ENCODE measurements around the gene PSME2.

The PSME2 gene

GRCh38 chr14:24179961-24180796, 33.8 kb upstream of the PSME2 start:
- DNase-seq (ENCODE audit: low read depth in 4 of 4, low spot score in 1 of 4) = no peak

GRCh38 chr14:24179294-24179960, 33.0 kb upstream of the PSME2 start:
- DNase-seq (ENCODE audit: low read depth in 4 of 4, low spot score in 1 of 4) = no peak

DNA sequence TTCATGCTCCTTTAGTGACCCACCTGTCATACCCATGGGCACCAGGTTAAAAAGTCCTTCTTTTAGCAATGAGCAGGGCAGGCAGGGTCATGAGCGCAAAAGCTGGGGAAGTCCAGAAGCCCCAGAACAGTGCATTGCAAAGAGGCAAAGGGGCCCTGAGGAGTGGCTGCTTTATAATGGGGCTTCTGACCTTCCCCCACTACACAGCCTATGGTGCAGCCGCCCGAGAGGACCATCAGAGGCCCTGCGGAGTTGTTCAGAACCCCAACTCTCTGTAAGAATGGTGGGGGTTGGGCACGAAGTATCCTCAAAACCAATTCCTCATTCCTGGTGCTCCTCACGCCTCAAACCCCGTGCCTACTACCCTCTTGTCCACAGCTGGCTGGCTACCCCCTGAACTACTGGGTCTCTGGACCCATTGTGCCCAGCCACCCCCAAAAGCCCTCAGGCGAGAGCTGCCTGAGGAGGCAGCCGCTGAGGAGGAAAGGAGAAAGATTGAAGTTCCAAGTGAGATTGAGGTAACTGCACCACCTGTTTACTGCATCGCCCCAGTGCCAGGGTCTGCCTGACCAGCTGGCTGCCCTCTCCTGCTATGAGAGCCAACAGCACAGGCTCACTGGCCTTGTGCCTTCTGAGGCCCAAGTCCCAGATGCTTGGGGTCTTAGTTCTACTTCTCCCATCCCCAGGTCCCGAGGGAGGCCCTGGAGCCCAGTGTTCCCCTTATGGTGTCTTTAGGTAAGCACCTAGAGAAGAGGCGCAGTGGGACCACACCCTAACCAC, 32.2 kb upstream of the PSME2 start:
- DNase-seq (ENCODE audit: low read depth in 4 of 4, low spot score in 1 of 4) = no peak

- DNase-seq (ENCODE audit: low read depth in 4 of 4, low spot score in 1 of 4) = no peak
Measured at GRCh38 chr14:24177891-24178290, 31.5 kb upstream of the PSME2 start.

- DNase-seq (ENCODE audit: low read depth in 4 of 4, low spot score in 1 of 4) = no peak
Measured at GRCh38 chr14:24177041-24177825, 30.8 kb upstream of the PSME2 start.

- no peak for DNase-seq (ENCODE audit: low read depth in 4 of 4, low spot score in 1 of 4)
Measured at GRCh38 chr14:24176599-24176998, 30.2 kb upstream of the PSME2 start.

DNA sequence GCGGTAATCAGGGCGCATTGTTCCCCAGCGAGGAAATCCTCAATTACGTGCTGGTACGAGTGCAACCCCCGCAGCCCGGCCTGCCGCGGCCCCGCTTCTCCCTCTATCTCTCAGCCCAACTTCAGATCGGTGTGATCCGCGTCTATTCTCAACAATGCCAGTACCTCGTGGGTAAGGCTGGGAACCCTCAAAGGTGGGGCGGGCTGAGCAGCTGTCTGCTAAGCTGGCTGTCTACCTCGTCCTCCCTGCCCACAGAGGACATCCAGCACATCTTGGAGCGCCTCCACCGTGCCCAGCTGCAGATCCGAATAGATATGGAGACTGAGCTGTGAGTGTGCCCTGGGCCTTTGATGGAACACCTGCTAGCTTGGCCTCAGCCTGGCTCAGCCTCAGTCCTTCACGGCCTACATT, 26.5 kb upstream of the PSME2 start:
- DNase-seq (ENCODE audit: low read depth in 4 of 4, low spot score in 1 of 4) = no peak

DNA sequence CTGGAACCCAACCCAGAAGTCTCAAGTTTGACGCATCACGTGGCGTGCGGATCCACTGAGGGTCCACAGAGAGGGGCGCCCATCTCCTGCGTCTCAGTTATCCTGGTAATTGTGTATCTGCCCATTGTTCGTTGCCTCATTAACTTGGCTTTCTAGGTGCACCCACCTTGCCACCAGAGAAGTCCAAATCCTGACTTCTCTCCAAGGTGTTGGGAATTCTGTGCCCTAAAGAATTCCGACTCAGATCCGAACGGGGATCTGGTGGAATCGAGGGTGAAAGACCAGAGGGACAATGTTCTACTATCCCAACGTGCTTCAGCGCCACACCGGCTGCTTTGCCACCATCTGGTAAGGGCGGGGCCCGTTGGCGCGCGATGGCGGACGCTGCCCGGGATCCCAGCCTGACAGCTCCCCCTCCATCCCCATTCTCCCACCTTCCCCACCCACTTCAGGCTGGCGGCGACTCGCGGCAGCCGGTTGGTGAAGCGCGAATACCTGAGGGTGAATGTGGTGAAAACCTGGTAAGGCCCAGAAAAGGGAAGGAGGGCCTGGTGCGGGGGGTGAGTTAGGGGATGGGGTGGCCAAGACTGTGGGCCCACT, 26.0 kb upstream of the PSME2 start:
- DNase-seq (ENCODE audit: low read depth in 4 of 4, low spot score in 1 of 4) = no peak

GRCh38 chr14:24171422-24172260, 25.2 kb upstream of the PSME2 start, which contains the start of gene REC8:
Gene REC8 (plus strand): TSS chr14:24172080. CDS start chr14:24172553, 473 bp downstream.
- DNase-seq (ENCODE audit: low read depth in 4 of 4, low spot score in 1 of 4) = peak in 2 of 4 experiments; percentile 37 to 58

- no peak for DNase-seq (ENCODE audit: low read depth in 4 of 4, low spot score in 1 of 4)
Measured at GRCh38 chr14:24167469-24168114, 21.2 kb upstream of the PSME2 start.

DNA sequence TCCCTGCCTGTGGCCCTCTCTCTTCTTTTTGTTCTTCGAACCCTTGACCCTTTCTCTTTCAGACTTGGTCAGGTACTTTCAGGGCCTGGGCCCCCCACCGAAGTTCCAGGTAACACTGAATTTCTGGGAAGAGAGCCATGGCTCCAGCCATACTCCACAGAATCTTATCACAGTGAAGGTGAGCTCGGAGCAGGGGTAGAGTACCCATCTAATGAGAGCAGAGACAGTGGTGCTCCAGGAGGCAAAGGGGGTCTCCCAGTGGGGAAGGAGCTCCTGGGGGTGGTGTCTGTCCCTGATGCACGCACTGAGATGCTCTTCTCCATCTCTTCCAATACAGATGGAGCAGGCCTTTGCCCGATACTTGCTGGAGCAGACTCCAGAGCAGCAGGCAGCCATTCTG, 19.4 kb upstream of the PSME2 start:
- DNase-seq (ENCODE audit: low read depth in 4 of 4, low spot score in 1 of 4) = no peak

DNA sequence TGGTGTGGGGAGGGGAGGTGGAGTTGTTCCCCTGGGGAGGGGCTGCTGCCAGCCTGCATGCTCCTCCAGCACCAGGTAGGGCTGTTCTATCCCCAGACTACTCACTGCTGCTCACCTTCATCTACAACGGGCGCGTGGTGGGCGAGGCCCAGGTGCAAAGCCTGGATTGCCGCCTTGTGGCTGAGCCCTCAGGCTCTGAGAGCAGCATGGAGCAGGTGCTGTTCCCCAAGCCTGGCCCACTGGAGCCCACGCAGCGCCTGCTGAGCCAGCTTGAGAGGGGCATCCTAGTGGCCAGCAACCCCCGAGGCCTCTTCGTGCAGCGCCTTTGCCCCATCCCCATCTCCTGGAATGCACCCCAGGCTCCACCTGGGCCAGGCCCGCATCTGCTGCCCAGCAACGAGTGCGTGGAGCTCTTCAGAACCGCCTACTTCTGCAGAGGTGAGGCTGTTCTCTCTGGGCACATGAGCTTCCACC, 18.1 kb upstream of the PSME2 start:
- no peak for DNase-seq (ENCODE audit: low read depth in 4 of 4, low spot score in 1 of 4)

DNA sequence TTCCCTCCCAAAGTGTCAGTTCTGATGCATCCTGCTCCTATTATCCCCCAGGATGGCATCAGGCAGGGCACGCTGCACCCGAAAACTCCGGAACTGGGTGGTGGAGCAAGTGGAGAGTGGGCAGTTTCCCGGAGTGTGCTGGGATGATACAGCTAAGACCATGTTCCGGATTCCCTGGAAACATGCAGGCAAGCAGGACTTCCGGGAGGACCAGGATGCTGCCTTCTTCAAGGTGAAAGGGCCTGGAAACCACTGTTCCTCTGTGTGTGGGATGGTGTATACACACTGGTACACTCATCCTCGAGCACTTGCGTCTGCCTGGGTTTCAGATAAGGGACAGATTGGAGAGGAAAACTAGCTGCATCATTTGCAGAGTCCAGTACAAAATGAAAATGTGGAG, 15.7 kb upstream of the PSME2 start:
- DNase-seq (ENCODE audit: low read depth in 4 of 4, low spot score in 1 of 4) = no peak

DNA sequence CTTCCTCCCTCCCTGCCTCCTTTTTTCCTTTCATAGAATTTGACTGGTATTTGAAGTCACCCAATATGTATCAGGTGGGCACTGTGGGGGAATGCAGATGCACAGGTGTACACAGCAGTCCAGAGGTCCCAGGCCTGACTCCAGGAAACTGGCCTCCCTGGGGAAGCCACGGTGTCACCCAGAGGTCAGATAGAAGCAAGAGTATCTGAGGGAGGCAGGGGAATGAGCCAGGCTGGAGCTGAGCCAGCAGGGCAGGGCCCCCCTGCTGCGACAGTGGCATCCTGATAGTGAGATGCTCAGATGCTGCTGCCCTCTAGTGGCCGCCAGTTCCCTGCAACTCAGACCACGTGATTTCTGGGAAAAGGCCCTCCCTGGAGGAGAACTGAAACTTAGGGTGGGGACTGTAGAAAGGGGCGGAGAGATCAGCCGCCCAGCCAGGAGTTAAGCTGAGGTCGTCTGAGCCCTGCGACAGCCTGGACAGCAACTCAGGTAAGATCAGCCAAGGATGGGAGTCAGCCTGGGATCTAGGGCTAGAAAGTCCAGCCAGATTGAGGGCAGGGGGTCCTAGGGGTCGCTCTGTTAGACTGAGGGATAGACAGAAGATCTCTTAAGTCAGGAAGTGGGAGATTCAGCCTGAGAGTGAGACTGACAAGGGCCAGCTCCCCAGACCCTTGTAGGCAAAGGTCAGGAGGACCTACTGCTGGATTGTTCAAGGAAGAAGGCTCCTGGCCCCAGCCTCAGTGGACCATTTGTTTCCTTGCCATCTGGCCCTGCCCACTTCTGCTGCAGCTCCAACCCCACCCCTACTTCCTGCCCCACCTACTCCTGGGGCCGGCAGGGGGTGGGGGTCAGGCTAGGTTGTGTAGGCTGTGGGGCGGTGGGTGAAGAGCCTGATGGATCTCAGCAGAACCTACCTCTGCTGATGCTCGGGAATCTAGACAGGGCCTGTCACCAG, 14.7 kb upstream of the PSME2 start, which contains the start of gene IRF9:
Gene IRF9 (plus strand): TSS at position 416 of the 955 bp plus-strand sequence. CDS start 880 bp downstream, outside the sequence.
- peak; percentile 96 to 100 (median 98) for DNase-seq (ENCODE audit: low read depth in 4 of 4, low spot score in 1 of 4)

GRCh38 chr14:24160499-24160849, 14.1 kb upstream of the PSME2 start:
- DNase-seq (ENCODE audit: low read depth in 4 of 4, low spot score in 1 of 4) = no peak

DNA sequence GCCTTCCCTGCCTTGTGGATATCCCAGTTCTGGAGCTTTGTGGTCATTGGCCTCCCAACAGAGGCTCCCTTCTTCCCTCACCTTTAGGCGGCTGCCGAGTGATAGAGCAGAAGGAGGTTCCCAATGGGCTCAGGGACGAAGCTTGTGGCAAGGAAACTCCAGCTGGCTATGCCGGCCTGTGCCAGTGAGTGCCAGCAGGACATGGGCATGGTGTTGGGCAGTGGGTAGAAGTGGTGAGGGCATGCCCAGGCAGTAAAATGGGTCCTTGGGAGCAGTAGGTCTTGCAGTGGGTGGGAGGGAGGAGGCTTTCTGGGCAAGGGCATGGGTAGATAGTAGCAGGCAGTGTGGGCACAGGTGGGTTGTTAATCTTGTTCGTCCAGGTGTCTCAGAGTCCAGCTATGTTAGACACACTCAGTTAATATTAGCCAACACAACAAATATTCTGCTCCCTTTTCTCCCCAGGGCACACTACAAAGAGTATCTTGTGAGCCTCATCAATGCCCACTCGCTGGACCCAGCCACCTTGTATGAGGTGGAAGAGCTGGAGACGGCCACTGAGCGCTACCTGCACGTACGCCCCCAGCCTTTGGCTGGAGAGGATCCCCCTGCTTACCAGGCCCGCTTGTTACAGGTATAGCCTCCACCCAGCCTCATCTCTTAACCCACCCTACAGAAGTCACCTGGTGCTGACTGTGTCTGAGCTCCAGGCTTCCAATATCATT, 13.5 kb upstream of the PSME2 start:
- no peak for DNase-seq (ENCODE audit: low read depth in 4 of 4, low spot score in 1 of 4)

DNA sequence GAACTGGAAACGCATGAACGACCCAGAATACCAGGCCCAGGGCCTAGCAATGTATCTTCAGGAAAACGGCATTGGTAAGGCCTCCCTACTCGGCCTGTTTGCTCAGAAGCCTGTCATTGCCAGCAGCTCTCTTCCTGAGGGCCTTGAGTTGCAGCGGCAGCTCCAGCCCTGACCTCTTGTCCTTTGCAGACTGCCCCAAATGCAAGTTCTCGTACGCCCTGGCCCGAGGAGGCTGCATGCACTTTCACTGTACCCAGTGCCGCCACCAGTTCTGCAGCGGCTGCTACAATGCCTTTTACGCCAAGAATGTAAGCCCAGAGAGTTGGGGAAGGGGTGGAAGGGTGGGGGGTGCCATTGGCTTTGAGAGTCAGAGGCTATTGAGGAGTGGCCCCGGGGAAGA, 10.9 kb upstream of the PSME2 start:
- no peak for DNase-seq (ENCODE audit: low read depth in 4 of 4, low spot score in 1 of 4)

Data from stimulated activated CD4-positive, alpha-beta T cell treated with anti-CD3 and anti-CD28 coated beads, Interleukin-1b, Interleukin-23, amount 100 ng/mL, for 24 hours (primary cell).